ENCODE results near the gene SCAMP2.

Gene SCAMP2

DNA sequence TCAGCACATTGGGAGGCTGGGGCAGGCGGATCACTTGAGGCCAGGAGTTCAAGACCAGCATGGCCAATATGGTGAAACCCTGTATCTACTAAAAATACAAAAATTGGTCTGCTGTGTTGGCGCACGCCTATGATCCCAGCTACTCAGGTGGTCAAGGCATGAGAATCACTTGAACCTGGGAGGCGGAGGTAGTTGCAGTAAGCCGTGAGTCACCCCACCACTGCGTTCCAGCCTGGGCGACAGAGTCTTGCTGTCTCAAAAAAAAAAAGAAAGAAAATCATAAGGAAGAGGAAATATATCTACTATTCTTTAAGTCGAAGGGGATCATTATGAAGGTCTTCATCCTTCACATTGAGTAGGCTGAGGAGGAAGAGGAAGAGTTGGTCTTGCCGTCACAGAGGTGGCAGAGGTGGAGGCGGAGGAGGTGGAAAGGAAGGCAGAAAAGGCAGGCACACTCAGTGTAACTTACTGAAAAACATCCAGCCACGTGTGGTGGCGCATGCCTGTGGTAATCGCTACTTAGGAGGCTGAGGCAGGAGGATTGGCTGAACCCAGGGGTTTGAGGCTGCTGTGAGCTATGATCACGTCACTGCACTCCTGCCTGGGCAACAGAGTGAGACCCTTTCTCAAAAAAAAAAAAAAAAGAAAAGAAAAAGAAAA lies 77.1 kb downstream of the SCAMP2 start:
- H3K9me3 ChIP-seq (ENCODE audit: low read length), result no peaks in the 10 kb centered on the region
- H3K36me3 ChIP-seq (ENCODE audit: insufficient read depth, low read length), result peaks cover 20% of the 10 kb centered on the region
- H2AFZ ChIP-seq (ENCODE audit: low read depth, low read length), result no peak overlapping the region
- H3K4me3 ChIP-seq (ENCODE audit: low read length), result no peak overlapping the region
- H3K27me3 ChIP-seq (ENCODE audit: insufficient read depth, low read length), result no peaks in the 10 kb centered on the region
- H3K4me1 ChIP-seq (ENCODE audit: insufficient read depth, low read length), result peaks cover 14% of the 10 kb centered on the region

DNA sequence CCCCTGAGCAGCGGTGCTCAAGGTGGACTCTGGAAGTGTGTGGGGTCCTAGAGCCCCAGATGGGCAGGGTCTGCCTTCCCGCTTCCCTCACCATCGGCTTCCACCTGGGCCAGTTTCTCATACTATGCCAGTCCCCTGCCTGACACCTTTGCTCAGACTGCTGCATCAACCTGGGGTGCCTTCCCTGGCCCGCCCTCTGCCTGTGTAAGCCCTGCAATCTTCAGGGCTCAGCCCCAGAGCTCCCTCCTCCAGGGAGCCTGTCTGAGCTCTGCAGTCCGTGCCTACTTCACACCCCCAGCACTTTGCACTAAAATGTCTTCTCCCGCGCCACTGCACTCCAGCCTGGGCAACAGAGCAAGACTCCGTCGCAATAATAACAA lies 78.2 kb downstream of the SCAMP2 start:
- H3K4me3 ChIP-seq (ENCODE audit: low read length), result no peak overlapping the region

DNA sequence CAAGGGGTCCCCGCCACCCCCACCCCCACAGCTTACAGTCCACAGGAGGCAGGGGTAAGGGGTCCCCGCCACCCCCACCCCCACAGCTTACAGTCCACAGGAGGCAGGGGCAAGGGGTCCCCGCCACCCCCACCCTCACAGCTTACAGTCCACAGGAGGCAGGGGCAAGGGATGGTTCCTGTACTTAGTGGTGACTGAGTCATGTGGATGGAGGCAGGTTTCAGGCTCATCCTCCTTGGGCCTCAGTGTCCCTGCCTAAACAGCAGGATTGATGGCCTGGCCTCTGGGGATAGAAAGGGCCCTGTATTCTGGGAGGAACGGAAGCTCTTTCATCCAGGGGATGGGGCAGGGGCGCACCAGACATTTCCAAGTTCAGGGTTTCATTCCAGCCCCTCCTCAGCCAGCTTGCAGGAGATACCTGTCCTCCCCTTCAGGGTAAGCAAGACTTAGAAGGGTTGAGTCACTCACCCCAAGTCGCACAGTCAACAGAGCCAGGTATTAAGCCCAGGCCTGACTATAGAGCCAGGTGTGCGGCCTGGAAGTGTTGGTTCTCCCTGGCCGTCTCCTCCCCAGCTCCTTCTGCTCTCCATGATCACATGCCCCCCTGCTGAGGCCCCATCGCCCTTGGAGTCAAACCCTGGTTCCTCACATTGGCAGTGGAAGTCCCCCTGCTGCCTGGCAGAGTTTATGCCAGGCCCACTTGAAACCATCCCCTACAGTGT lies 78.8 kb downstream of the SCAMP2 start:
- no peaks in the 10 kb centered on the region for H3K9me3 ChIP-seq (ENCODE audit: low read length)
- H3K27me3 ChIP-seq (ENCODE audit: insufficient read depth, low read length), result no peaks in the 10 kb centered on the region
- H3K36me3 ChIP-seq (ENCODE audit: insufficient read depth, low read length), result peaks cover 9% of the 10 kb centered on the region
- no peak overlapping the region for H3K4me3 ChIP-seq (ENCODE audit: low read length)
- peaks cover 21% of the 10 kb centered on the region for H3K4me1 ChIP-seq (ENCODE audit: insufficient read depth, low read length)
- no peak overlapping the region for H2AFZ ChIP-seq (ENCODE audit: low read depth, low read length)

More for the DNA sequence above, 78.2 kb downstream of the SCAMP2 start:
- Histone ChIP-seq H3K9me3 (ENCODE audit: low read length) (no peaks in the 10 kb centered on the region), H2AFZ (ENCODE audit: low read depth, low read length) (no peak overlapping the region), H3K4me1 (ENCODE audit: insufficient read depth, low read length) (peaks cover 17% of the 10 kb centered on the region), H3K27me3 (ENCODE audit: insufficient read depth, low read length) (no peaks in the 10 kb centered on the region), H3K36me3 (ENCODE audit: insufficient read depth, low read length) (peaks cover 14% of the 10 kb centered on the region)

Data from neuron (in vitro differentiated cells).